Aortic smooth muscle cell (primary cell): ENCODE results near the gene INPPL1. TPM values are rescaled to one million over a fixed set of nuclear protein-coding genes. Genes with fewer than 3 reads are reported as not detected.

ENCODE experiments used
- total RNA-seq: library from RNA; depleted of rRNA; stranded (reverse); fragments of >200 nt; gene quantifications from 2 replicates; pipeline ENCODE4 v1.2.3, GENCODE V29; 2014

INPPL1 gene
- 40.1 and 41.6 TPM in 2 replicates for total RNA-seq

GRCh38 chr11:72224564-72225410 lies at the start of gene INPPL1:
INPPL1 (plus strand) TSS chr11:72224767; CDS start chr11:72224985, 218 bp downstream.

DNA sequence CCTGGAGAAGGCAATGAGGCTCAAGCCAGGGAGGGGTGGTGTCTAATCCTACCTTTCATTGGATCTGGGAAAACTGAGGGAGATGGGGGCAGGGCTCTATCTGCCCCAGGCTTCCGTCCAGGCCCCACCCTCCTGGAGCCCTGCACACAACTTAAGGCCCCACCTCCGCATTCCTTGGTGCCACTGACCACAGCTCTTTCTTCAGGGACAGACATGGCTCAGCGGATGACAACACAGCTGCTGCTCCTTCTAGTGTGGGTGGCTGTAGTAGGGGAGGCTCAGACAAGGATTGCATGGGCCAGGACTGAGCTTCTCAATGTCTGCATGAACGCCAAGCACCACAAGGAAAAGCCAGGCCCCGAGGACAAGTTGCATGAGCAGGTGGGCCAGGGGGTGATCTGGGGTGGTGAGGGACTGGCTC lies 32.6 kb upstream of the INPPL1 start, which contains the start of gene FOLR1:
Gene FOLR1, plus strand, starts transcription at position 180 of the 421 bp plus-strand sequence. Its CDS starts 34 bp downstream, at position 214.

DNA sequence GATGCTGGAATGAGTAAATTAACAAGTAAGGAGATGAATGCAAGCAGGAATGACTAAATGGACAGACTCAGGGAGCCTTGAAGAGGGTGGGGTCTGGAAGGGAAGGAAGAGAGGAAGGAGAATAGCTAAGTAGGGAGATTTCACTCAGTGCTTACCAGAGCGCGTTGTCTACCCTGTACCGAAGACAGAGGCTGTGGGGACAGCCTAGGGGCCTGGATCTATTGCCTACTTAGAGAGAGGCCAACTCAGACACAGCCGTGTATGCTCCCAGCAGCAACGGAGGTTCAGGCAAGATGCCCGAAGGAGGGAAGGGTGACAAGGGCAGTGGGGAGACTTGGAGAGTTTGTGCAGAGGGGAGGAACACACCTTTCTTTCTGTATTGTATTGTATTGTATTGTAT lies 7.9 kb upstream of the INPPL1 start, which contains the start of gene FOLR2:
Gene FOLR2, plus strand, starts transcription at position 157 of the 400 bp plus-strand sequence. CDS start 1,791 bp downstream, outside the sequence.

GRCh38 chr11:72244060-72244360 lies 19.4 kb downstream of the INPPL1 start, which contains the start of gene PHOX2A:
PHOX2A (minus strand) TSS chr11:72244176; CDS start chr11:72244004, 172 bp downstream.

Other genes starting within 250 kb of the INPPL1 start
- gene IL18BP, start 225.9 kb upstream of the INPPL1 start, total RNA-seq: 1.6 and 2.2 TPM in 2 replicates
- gene NUMA1, start 144.2 kb upstream of the INPPL1 start, total RNA-seq: 110 and 132 TPM in 2 replicates
- gene LRRC51, start 143.9 kb upstream of the INPPL1 start, total RNA-seq: 7.7 and 9.0 TPM in 2 replicates
- gene LAMTOR1, start 121.5 kb upstream of the INPPL1 start, total RNA-seq: 68.2 and 81.2 TPM in 2 replicates
- not detected in 2 replicates for gene TOMT, start 118.8 kb upstream of the INPPL1 start, total RNA-seq
- gene ANAPC15, start 112.1 kb upstream of the INPPL1 start, total RNA-seq: 40.7 and 47.6 TPM in 2 replicates
- 0.13 and 0.50 TPM in 2 replicates for gene FOLR3, start 89.0 kb upstream of the INPPL1 start, total RNA-seq
- gene FOLR1, start 32.6 kb upstream of the INPPL1 start, total RNA-seq: not detected in 2 replicates
- not detected in 2 replicates for gene FOLR2, start 8.0 kb upstream of the INPPL1 start, total RNA-seq
- not detected in 2 replicates for gene PHOX2A, start 19.4 kb downstream of the INPPL1 start, total RNA-seq
- gene CLPB, start 209.8 kb downstream of the INPPL1 start, total RNA-seq: 21.7 and 26.4 TPM in 2 replicates